ENCODE data around the gene ADGRG1. TPM values are rescaled to one million over a fixed set of nuclear protein-coding genes. Genes with fewer than 3 reads are reported as not detected.

The ADGRG1 gene
- total RNA-seq, 2 experiments from 2014 or later = 7.3 to 19.9 TPM

DNA sequence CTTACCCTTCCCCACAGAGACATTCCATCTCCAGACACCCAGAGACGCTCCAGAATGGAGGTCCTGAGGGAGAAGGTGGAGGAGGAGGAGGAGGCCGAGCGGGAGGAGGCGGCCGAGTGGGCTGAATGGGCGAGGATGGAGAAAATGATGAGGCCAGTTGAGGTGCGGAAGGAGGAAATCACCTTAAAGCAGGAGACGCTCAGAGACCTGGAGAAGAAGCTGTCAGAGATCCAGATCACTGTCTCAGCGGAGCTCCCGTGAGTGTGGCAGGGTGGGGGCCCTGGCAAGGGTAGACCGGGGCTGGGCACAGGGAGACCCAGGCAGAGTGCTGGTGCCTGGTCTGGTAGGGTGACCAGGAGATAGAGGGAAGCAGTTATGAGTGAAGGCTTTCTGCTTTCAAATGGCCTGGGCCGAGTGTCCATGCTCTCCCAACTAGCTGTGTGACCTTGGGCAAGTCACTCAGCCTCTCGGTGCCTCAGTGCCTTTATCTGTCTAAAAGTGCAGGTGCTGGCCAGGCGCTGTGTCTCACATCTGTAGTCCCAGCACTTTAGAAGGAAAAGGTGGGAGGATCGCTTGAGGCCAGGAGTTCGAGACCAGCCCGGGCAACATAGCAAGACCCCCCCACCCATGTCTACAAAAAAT lies 69.6 kb downstream of the ADGRG1 start:
- no peak overlapping the region for H3K27ac Mint-ChIP-seq
- H3K4me1 Mint-ChIP-seq = peaks cover 3% of the 10 kb centered on the region

DNA sequence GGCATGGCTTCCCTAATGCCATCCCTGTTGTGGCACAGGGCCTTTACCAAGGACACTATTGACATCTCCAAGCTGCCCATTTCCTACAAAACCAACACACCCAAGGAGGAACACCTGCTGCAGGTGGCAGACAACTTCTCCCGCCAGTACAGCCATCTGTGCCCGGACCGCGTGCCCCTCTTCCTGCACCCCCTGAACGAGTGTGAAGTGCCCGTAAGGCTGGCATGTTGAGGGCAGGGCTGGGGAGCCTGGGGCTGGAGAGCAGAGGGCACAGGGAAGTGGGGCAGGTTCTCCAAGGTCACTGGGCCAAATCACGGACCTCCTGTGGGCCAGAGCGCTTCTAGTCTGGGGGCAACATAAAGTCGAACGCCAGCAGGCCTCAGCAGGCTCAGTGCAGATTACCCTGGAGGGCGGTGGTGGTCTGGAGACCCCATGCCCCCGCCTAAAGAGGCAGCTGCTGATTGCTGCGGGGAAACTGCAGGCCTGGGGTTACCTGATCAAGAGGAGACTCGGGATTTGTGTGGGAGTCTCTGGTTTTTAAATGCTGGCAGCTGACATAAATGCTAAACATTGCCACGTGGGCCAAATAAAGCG lies 70.5 kb downstream of the ADGRG1 start:
- no peaks in the 10 kb centered on the region for H3K9me3 Mint-ChIP-seq (ENCODE audit: low read depth)
- H3K36me3 Mint-ChIP-seq = no peaks in the 10 kb centered on the region
- H3K27me3 Mint-ChIP-seq = peaks cover under 1% of the 10 kb centered on the region
- H3K4me1 Mint-ChIP-seq = peaks cover 3% of the 10 kb centered on the region
- CTCF ChIA-PET = interaction anchor here (0.6 to 1.2 kb wide), 2 partner anchors 36 to 89 kb away, joined by 3 read pairs; no protein-coding TSS in a partner anchor
- no peak for DNase-seq
- ATAC-seq = no peak
- H3K27ac Mint-ChIP-seq = no peak overlapping the region
- H3K4me3 Mint-ChIP-seq = no peak overlapping the region

More for the DNA sequence above, 69.6 kb downstream of the ADGRG1 start:
- CTCF ChIA-PET = interaction anchor here (1.2 kb wide), 1 partner anchor 88 kb away, joined by 3 read pairs; no protein-coding TSS in a partner anchor
- DNase-seq (no peak), ATAC-seq (no peak)
- Mint-ChIP-seq H3K9me3 (ENCODE audit: low read depth) (no peaks in the 10 kb centered on the region), H3K36me3 (no peaks in the 10 kb centered on the region), H3K4me3 (no peak overlapping the region), H3K27me3 (peaks cover 2% of the 10 kb centered on the region)

GRCh38 chr16:57699481-57699880 lies 71.1 kb downstream of the ADGRG1 start:
- no peaks in the 10 kb centered on the region for H3K36me3 Mint-ChIP-seq
- no peak overlapping the region for H3K27ac Mint-ChIP-seq
- H3K4me3 Mint-ChIP-seq = no peak overlapping the region
- CTCF ChIA-PET = interaction anchor here (0.6 kb wide), 1 partner anchor 36 kb away, joined by 3 read pairs; no protein-coding TSS in a partner anchor
- H3K4me1 Mint-ChIP-seq = peaks cover 3% of the 10 kb centered on the region
- DNase-seq (no peak), ATAC-seq (no peak)
- H3K27me3 Mint-ChIP-seq = no peaks in the 10 kb centered on the region
- H3K9me3 Mint-ChIP-seq (ENCODE audit: low read depth) = no peaks in the 10 kb centered on the region

GRCh38 chr16:57699899-57700298 lies 71.5 kb downstream of the ADGRG1 start:
- no peak overlapping the region for H3K27ac Mint-ChIP-seq
- no peak for ATAC-seq
- no peaks in the 10 kb centered on the region for H3K9me3 Mint-ChIP-seq (ENCODE audit: low read depth)
- no peak overlapping the region for H3K4me3 Mint-ChIP-seq
- DNase-seq = no peak
- CTCF ChIA-PET = interaction anchor here (0.7 kb wide), 1 partner anchor 90 kb away, joined by 5 read pairs; no protein-coding TSS in a partner anchor
- no peaks in the 10 kb centered on the region for H3K36me3 Mint-ChIP-seq
- peaks cover under 1% of the 10 kb centered on the region for H3K4me1 Mint-ChIP-seq
- H3K27me3 Mint-ChIP-seq = no peaks in the 10 kb centered on the region

DNA sequence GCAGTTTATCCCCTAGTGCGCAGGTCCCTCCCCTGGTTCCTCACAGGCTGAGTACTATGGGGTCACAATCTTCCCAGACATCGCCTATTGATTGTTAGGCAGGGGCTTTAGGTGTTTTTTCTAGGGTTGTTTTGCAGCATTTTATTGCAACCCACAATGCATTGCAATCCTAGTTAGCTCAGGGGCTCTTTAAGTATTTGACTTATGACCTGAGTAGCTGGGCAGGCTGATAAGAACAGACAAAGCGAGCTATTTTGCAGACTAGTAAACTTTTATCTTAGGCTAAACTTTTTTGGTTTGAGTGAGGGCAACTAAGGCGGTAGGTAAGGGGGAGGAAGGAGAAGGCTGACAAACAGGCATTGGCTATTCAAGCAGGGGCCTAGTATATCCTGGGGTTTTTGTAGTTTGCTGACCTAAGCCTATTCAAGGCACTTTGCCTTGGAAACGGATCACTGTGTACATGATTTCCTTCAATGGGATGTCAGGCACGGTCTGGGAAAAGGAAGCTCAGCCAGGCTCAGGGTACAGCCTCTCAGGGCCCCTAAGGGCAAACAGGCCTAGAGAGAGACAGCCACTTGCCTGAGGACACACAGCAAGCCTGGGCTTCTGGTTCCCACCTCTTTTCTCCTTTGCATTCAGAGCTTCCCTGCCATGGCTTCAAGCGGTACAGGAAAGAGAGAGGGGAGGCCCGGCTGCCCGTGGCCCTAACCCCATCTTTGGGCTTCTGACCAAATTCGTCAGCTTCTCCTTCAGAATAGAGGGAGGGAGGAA lies 72.5 kb downstream of the ADGRG1 start:
- no peak for ATAC-seq
- no peaks in the 10 kb centered on the region for H3K4me1 Mint-ChIP-seq
- no peaks in the 10 kb centered on the region for H3K27me3 Mint-ChIP-seq
- H3K27ac Mint-ChIP-seq = no peak overlapping the region
- CTCF ChIA-PET = no interaction called here
- no peaks in the 10 kb centered on the region for H3K9me3 Mint-ChIP-seq (ENCODE audit: low read depth)
- no peaks in the 10 kb centered on the region for H3K36me3 Mint-ChIP-seq
- DNase-seq = no peak
- no peak overlapping the region for H3K4me3 Mint-ChIP-seq

- no peak for ATAC-seq
- CTCF ChIA-PET = interaction anchor here (0.5 kb wide), 1 partner anchor 442 kb away, joined by 3 read pairs; no protein-coding TSS in a partner anchor
- H3K9me3 Mint-ChIP-seq (ENCODE audit: low read depth) = no peaks in the 10 kb centered on the region
These were observed 73.4 kb downstream of the ADGRG1 start for GRCh38 chr16:57701759-57702371.

GRCh38 chr16:57703416-57704010 lies 75.1 kb downstream of the ADGRG1 start:
- H3K9me3 Mint-ChIP-seq (ENCODE audit: low read depth) = no peaks in the 10 kb centered on the region
- H3K27ac Mint-ChIP-seq = no peak overlapping the region
- no peak overlapping the region for H3K4me3 Mint-ChIP-seq
- no peak for ATAC-seq
- DNase-seq = no peak
- H3K4me1 Mint-ChIP-seq = peaks cover 7% of the 10 kb centered on the region
- H3K27me3 Mint-ChIP-seq = peaks cover 7% of the 10 kb centered on the region
- CTCF ChIA-PET = interaction anchor here (1.3 kb wide), 1 partner anchor 11 kb away, joined by 3 read pairs; no protein-coding TSS in a partner anchor
- no peaks in the 10 kb centered on the region for H3K36me3 Mint-ChIP-seq

More at GRCh38 chr16:57701759-57702371, 73.4 kb downstream of the ADGRG1 start:
- H3K36me3 Mint-ChIP-seq = no peaks in the 10 kb centered on the region
- no peaks in the 10 kb centered on the region for H3K4me1 Mint-ChIP-seq
- H3K27ac Mint-ChIP-seq = no peak overlapping the region
- DNase-seq = no peak
- H3K4me3 Mint-ChIP-seq = no peak overlapping the region
- H3K27me3 Mint-ChIP-seq = no peaks in the 10 kb centered on the region

DNA sequence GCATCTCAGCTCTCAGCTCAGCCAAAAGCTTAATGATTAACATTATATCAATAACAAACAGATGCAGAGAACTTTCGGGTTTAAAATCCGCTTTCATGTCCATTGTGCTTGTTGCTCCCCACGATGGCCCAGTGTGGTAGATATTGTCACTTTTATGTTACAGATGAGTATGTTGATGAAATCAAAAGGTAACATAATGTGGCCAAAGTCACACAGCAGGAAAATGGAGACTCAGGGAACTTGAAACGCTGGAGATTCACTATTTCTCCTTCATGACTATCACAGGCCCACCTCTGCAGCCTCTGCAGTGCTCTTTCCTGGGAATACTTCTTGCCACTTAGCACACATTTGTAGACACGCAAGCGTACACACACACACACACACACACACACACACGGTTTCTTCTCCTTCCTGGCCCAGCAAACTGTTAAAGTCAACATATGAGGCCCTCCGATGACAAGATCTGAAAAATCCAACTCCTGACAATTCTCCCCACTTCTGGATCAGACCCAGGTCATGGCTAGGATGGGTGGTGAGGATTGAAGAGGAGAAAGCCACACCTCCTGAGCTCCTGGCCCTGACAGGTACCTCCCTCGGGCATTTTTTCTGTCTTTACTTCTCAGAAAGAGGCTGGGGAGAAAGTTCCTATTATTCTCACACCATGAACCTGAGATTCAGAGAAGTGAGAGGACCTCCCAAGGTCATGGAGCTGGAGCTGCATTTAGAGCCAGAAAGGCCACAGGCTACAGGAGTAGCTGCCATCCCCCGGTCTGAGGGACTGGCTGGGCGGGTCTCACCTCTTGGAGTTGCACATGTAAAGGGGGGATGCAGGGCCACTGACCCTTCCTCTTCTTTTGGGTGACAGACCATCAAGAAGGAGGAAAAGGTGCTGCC lies 75.8 kb downstream of the ADGRG1 start:
- Mint-ChIP-seq H3K9me3 (ENCODE audit: low read depth) (no peaks in the 10 kb centered on the region), H3K36me3 (no peaks in the 10 kb centered on the region), H3K4me3 (no peak overlapping the region), H3K27ac (no peak overlapping the region), H3K27me3 (peaks cover 7% of the 10 kb centered on the region), H3K4me1 (peaks cover 7% of the 10 kb centered on the region)
- no peak for ATAC-seq
- no peak for DNase-seq
- CTCF ChIA-PET = interaction anchor here (1.3 kb wide), 1 partner anchor 10 kb away, joined by 3 read pairs; no protein-coding TSS in a partner anchor

- Mint-ChIP-seq H3K36me3 (no peaks in the 10 kb centered on the region), H3K27me3 (peaks cover 12% of the 10 kb centered on the region), H3K27ac (no peak overlapping the region), H3K4me3 (no peak overlapping the region), H3K4me1 (peaks cover 7% of the 10 kb centered on the region), H3K9me3 (ENCODE audit: low read depth) (no peaks in the 10 kb centered on the region)
- CTCF ChIA-PET = no interaction called here
- ATAC-seq (no peak), DNase-seq (no peak)
These were observed 76.7 kb downstream of the ADGRG1 start for GRCh38 chr16:57704905-57705852.

GRCh38 chr16:57706717-57707116 lies 78.3 kb downstream of the ADGRG1 start:
- ATAC-seq = no peak
- no peaks in the 10 kb centered on the region for H3K9me3 Mint-ChIP-seq (ENCODE audit: low read depth)
- H3K4me3 Mint-ChIP-seq = no peak overlapping the region
- H3K36me3 Mint-ChIP-seq = no peaks in the 10 kb centered on the region
- peaks cover 7% of the 10 kb centered on the region for H3K4me1 Mint-ChIP-seq
- CTCF ChIA-PET = no interaction called here
- H3K27ac Mint-ChIP-seq = no peak overlapping the region
- DNase-seq = no peak
- peaks cover 25% of the 10 kb centered on the region for H3K27me3 Mint-ChIP-seq

- Mint-ChIP-seq H3K36me3 (no peaks in the 10 kb centered on the region), H3K27me3 (peaks cover 29% of the 10 kb centered on the region), H3K4me3 (no peak overlapping the region), H3K9me3 (ENCODE audit: low read depth) (no peaks in the 10 kb centered on the region), H3K27ac (no peak overlapping the region), H3K4me1 (peaks cover 8% of the 10 kb centered on the region)
- DNase-seq (no peak), ATAC-seq (no peak)
- CTCF ChIA-PET = no interaction called here
These were observed 78.9 kb downstream of the ADGRG1 start for GRCh38 chr16:57707331-57707730.

All from activated CD8-positive, alpha-beta memory T cell treated with anti-CD3 and anti-CD28 coated beads, Interleukin-2, amount 10 ng/mL, durations not matched to agents 7 days and 5 days (primary cell).